HG03460 (cell line): Measurements from ENCODE around the gene NAPSA.
A peak's percentile ranks its signal among the peaks of the same experiment; 100 is the strongest.

ENCODE experiments used
- ATAC-seq: cut with Tn5 transposase; IDR thresholded peaks from one replicate; pipeline ENCODE4 v1.9.1; 2021; ENCODE audit not compliant: unreplicated experiment

The NAPSA gene

GRCh38 chr19:50384685-50385535, 19.5 kb upstream of the NAPSA start:
- no peak for ATAC-seq

GRCh38 chr19:50383852-50384684, 18.6 kb upstream of the NAPSA start, which contains the start of gene POLD1:
Gene POLD1 (plus strand): TSS chr19:50384347. CDS start chr19:50398852, 14,505 bp downstream.
- peak; percentile 82 for ATAC-seq

GRCh38 chr19:50383001-50383851, 17.8 kb upstream of the NAPSA start:
- no peak for ATAC-seq

GRCh38 chr19:50381881-50382729, 16.7 kb upstream of the NAPSA start:
- ATAC-seq: no peak

- ATAC-seq: no peak
Measured at GRCh38 chr19:50380751-50381151, 15.3 kb upstream of the NAPSA start.

GRCh38 chr19:50380137-50380536, 14.7 kb upstream of the NAPSA start:
- no peak for ATAC-seq

- no peak for ATAC-seq
Measured at GRCh38 chr19:50379602-50380001, 14.2 kb upstream of the NAPSA start.

GRCh38 chr19:50378863-50379236, 13.4 kb upstream of the NAPSA start:
- ATAC-seq: no peak

GRCh38 chr19:50378169-50378862, 12.9 kb upstream of the NAPSA start:
- no peak for ATAC-seq

- ATAC-seq: no peak
Measured at GRCh38 chr19:50377517-50377916, 12.1 kb upstream of the NAPSA start.

GRCh38 chr19:50377051-50377461, 11.6 kb upstream of the NAPSA start:
- ATAC-seq: no peak

- ATAC-seq: peak; percentile 87
Measured at GRCh38 chr19:50376166-50377050, 11.0 kb upstream of the NAPSA start, which contains the start of gene NR1H2. Gene NR1H2 (plus strand): TSS chr19:50376457. CDS start chr19:50377606, 1,149 bp downstream.

GRCh38 chr19:50371914-50372475, 6.6 kb upstream of the NAPSA start:
- ATAC-seq: no peak

- no peak for ATAC-seq
Measured at GRCh38 chr19:50368649-50369570, 3.5 kb upstream of the NAPSA start.

- ATAC-seq: no peak
Measured at GRCh38 chr19:50362656-50363424, 2.6 kb downstream of the NAPSA start.

GRCh38 chr19:50362030-50362412, 3.4 kb downstream of the NAPSA start:
- no peak for ATAC-seq
